ENCODE results near the gene C1orf74. TPM values are rescaled to one million over a fixed set of nuclear protein-coding genes. Genes with fewer than 3 reads are reported as not detected.
"Not testable (repeated sequence)": the region's sequence is repeated elsewhere in the genome, so short reads cannot be mapped to it uniquely, and the experiment has no call there.

The C1orf74 gene
- total RNA-seq, 4 donors from 2014 or later, result 1.9 to 2.7 (median 2.3) TPM

GRCh38 chr1:209802117-209802779, 17.9 kb upstream of the C1orf74 start:
- no peaks in the 10 kb centered on the region for H3K27me3 ChIP-seq
- TF ChIP-seq POLR2A (IDR thresholded peaks at IDR 0.05) (peak in 1 of 2 donors; percentile 30), CTCF (IDR thresholded peaks at IDR 0.05) (no peak)
- no peaks in the 10 kb centered on the region for H3K9me3 ChIP-seq
- DNase-seq, result peak; percentile 28 to 34
- intact Hi-C loops (cut with DNase I), result no loop called here
- peak overlapping the region; percentile 27 to 70 (median 66) for H3K27ac ChIP-seq
- H3K36me3 ChIP-seq, result peaks cover 0 to 3% of the 10 kb centered on the region in 2 donors
- H3K4me3 ChIP-seq (replicated peaks in 1 of 3), result no peak overlapping the region
- peaks cover 31 to 41% of the 10 kb centered on the region in 2 donors for H3K4me1 ChIP-seq
- 80 to 88% methylated on average over 4 of the region's 4 CpGs for WGBS, 2 donors

GRCh38 chr1:209800984-209801834, 16.9 kb upstream of the C1orf74 start:
- Histone ChIP-seq H3K36me3 (peaks cover 0 to 3% of the 10 kb centered on the region in 2 donors), H3K27me3 (no peaks in the 10 kb centered on the region), H3K4me1 (peaks cover 31 to 33% of the 10 kb centered on the region in 2 donors), H3K9me3 (no peaks in the 10 kb centered on the region), H3K4me3 (replicated peaks in 1 of 3) (no peak overlapping the region), H3K27ac (peak overlapping the region; percentile 27 to 70 (median 66))
- TF ChIP-seq POLR2A (IDR thresholded peaks at IDR 0.05) (no peak), CTCF (IDR thresholded peaks at IDR 0.05) (no peak)
- WGBS, 2 donors, result 73 to 74% methylated on average over 5 of the region's 5 CpGs
- DNase-seq, result peak in 1 of 2 donors; percentile 24
- intact Hi-C loops (cut with DNase I), result no loop called here

- intact Hi-C loops (cut with DNase I), result no loop called here
- Histone ChIP-seq H3K27me3 (no peaks in the 10 kb centered on the region), H3K9me3 (no peaks in the 10 kb centered on the region), H3K27ac (no peak overlapping the region), H3K4me1 (peaks cover 21% of the 10 kb centered on the region in 2 donors), H3K36me3 (peaks cover 8 to 12% of the 10 kb centered on the region in 2 donors), H3K4me3 (replicated peaks in 1 of 3) (no peak overlapping the region)
- TF ChIP-seq POLR2A (IDR thresholded peaks at IDR 0.05), result no peak
- TF ChIP-seq CTCF (IDR thresholded peaks at IDR 0.05), result no peak
- no peak for DNase-seq
- 85 to 87% methylated on average over 9 of the region's 9 CpGs for WGBS, 2 donors
These were observed 13.8 kb upstream of the C1orf74 start for GRCh38 chr1:209797978-209798639.

- DNase-seq; H3K4me1 ChIP-seq; H3K9me3 ChIP-seq; intact Hi-C loops (cut with DNase I); H3K27me3 ChIP-seq; H3K27ac ChIP-seq; H3K4me3 ChIP-seq (replicated peaks in 1 of 3): not testable (repeated sequence)
- 91 to 94% methylated on average over 3 of the region's 3 CpGs for WGBS, 2 donors
- peaks cover 7 to 45% of the 10 kb centered on the region in 2 donors for H3K36me3 ChIP-seq
These were observed 9.4 kb upstream of the C1orf74 start for GRCh38 chr1:209793711-209794110.

- intact Hi-C loops (cut with DNase I), result no loop called here
- peaks cover 7 to 52% of the 10 kb centered on the region in 2 donors for H3K36me3 ChIP-seq
- H3K27me3 ChIP-seq, result no peaks in the 10 kb centered on the region
- no peak overlapping the region for H3K4me3 ChIP-seq (replicated peaks in 1 of 3)
- no peak for DNase-seq
- no peaks in the 10 kb centered on the region for H3K9me3 ChIP-seq
- peaks cover 15 to 16% of the 10 kb centered on the region in 2 donors for H3K4me1 ChIP-seq
- TF ChIP-seq CTCF (IDR thresholded peaks at IDR 0.05) (no peak), POLR2A (IDR thresholded peaks at IDR 0.05) (no peak)
- H3K27ac ChIP-seq, result no peak overlapping the region
- WGBS, 2 donors, result 88 to 92% methylated on average over 1 of the region's 1 CpG
These were observed 7.6 kb upstream of the C1orf74 start for GRCh38 chr1:209791920-209792319.

Data from thyroid gland (tissue), 4 donors.